ENCODE results near the gene PAMR1.

The PAMR1 gene

GRCh38 chr11:35500744-35501143 lies 24.7 kb downstream of the PAMR1 start:
- no peak for DNase-seq

GRCh38 chr11:35496416-35496815 lies 29.0 kb downstream of the PAMR1 start:
- no peak for DNase-seq

- DNase-seq: peak in 22 of 58 donors; percentile 6 to 68 (median 32)
Observed at GRCh38 chr11:35494957-35495490, 30.4 kb downstream of the PAMR1 start.

- DNase-seq: no peak
Observed at GRCh38 chr11:35491231-35491871, 34.1 kb downstream of the PAMR1 start.

GRCh38 chr11:35488117-35488516 lies 37.3 kb downstream of the PAMR1 start:
- peak in 1 of 58 donors; percentile 4 for DNase-seq

- DNase-seq: peak in 9 of 58 donors; percentile 4 to 37 (median 11)
Observed at GRCh38 chr11:35487532-35488078, 37.8 kb downstream of the PAMR1 start.

- no peak for DNase-seq
Observed at GRCh38 chr11:35486934-35487333, 38.5 kb downstream of the PAMR1 start.

GRCh38 chr11:35486446-35486845 lies 39.0 kb downstream of the PAMR1 start:
- DNase-seq: no peak

- peak in 57 of 58 donors; percentile 11 to 87 (median 62) for DNase-seq
Observed at GRCh38 chr11:35485656-35486322, 39.6 kb downstream of the PAMR1 start.

GRCh38 chr11:35484435-35484834 lies 41.0 kb downstream of the PAMR1 start:
- no peak for DNase-seq

GRCh38 chr11:35483131-35483820 lies 42.1 kb downstream of the PAMR1 start:
- no peak for DNase-seq

GRCh38 chr11:35479731-35480130 lies 45.7 kb downstream of the PAMR1 start:
- DNase-seq: no peak

GRCh38 chr11:35478471-35479091 lies 46.8 kb downstream of the PAMR1 start:
- DNase-seq: peak in 50 of 58 donors; percentile 15 to 94 (median 67)

GRCh38 chr11:35477901-35478300 lies 47.5 kb downstream of the PAMR1 start:
- peak in 33 of 58 donors; percentile 14 to 82 (median 61) for DNase-seq

- no peak for DNase-seq
Observed at GRCh38 chr11:35474688-35475087, 50.7 kb downstream of the PAMR1 start.

GRCh38 chr11:35473795-35474374 lies 51.5 kb downstream of the PAMR1 start:
- DNase-seq: no peak

GRCh38 chr11:35470616-35471015 lies 54.8 kb downstream of the PAMR1 start:
- DNase-seq: no peak

- DNase-seq: no peak
Observed at GRCh38 chr11:35466058-35466457, 59.4 kb downstream of the PAMR1 start.

- DNase-seq: peak in 12 of 58 donors; percentile 2 to 54 (median 21)
Observed at GRCh38 chr11:35464308-35464707, 61.1 kb downstream of the PAMR1 start.

GRCh38 chr11:35463331-35463751 lies 62.1 kb downstream of the PAMR1 start:
- DNase-seq: peak in 39 of 58 donors; percentile 9 to 95 (median 64)

Data from anterior cingulate cortex (tissue), 58 donors.